H7 (cell line): ENCODE measurements around the gene PROK1. TPM values are rescaled to one million over a fixed set of nuclear protein-coding genes. Genes with fewer than 3 reads are reported as not detected.

Experiments
- DNase-seq: peaks from one replicate; pipeline ENCODE4 v3.0.0; 2012
- H3K27me3 ChIP-seq: 2 replicates; pipeline ENCODE4 v1.6.0; 2011; ENCODE audit warnings: mild to moderate bottlenecking, low read length; ENCODE audit not compliant: control insufficient read depth, insufficient read depth
- H3K36me3 ChIP-seq: replicated peaks from 2 replicates; pipeline ENCODE4 v1.5.1; 2011; ENCODE audit warnings: low read length; ENCODE audit not compliant: control insufficient read depth, insufficient read depth
- H3K4me3 ChIP-seq: 2 replicates; pipeline ENCODE4 v1.5.1; 2011; ENCODE audit warnings: low read depth, mild to moderate bottlenecking, control low read depth, low read length, moderate library complexity; ENCODE audit not compliant: insufficient read depth
- total RNA-seq: library from RNA; depleted of rRNA; stranded (reverse); fragments of >200 nt; shearing (Covaris generic); gene quantifications from 2 replicates; pipeline ENCODE4 v1.2.3, GENCODE V29; 2014

The PROK1 gene
- total RNA-seq, 1 experiment from 2014 or later: not detected

- Histone ChIP-seq H3K4me3 (no peak overlapping the region), H3K27me3 (no peaks in the 10 kb centered on the region)
- no peak for DNase-seq
Observed at GRCh38 chr1:110443451-110443850, 7.5 kb upstream of the PROK1 start.

GRCh38 chr1:110444561-110444960 is 6.4 kb upstream of the PROK1 start:
- DNase-seq: no peak
- no peak overlapping the region for H3K4me3 ChIP-seq
- no peaks in the 10 kb centered on the region for H3K36me3 ChIP-seq
- H3K27me3 ChIP-seq: no peaks in the 10 kb centered on the region

More at GRCh38 chr1:110443451-110443850, 7.5 kb upstream of the PROK1 start:
- H3K36me3 ChIP-seq: no peaks in the 10 kb centered on the region

- DNase-seq: peak; percentile 39
- no peaks in the 10 kb centered on the region for H3K27me3 ChIP-seq
Observed at GRCh38 chr1:110449661-110450651, 993 bp upstream of the PROK1 start.

GRCh38 chr1:110452330-110452729 is 1.4 kb downstream of the PROK1 start:
- DNase-seq: no peak
- H3K36me3 ChIP-seq: no peaks in the 10 kb centered on the region
- no peak overlapping the region for H3K4me3 ChIP-seq
- no peaks in the 10 kb centered on the region for H3K27me3 ChIP-seq

More at GRCh38 chr1:110449661-110450651, 993 bp upstream of the PROK1 start:
- H3K36me3 ChIP-seq: no peaks in the 10 kb centered on the region
- no peak overlapping the region for H3K4me3 ChIP-seq

GRCh38 chr1:110453829-110454228 is 2.9 kb downstream of the PROK1 start:
- H3K36me3 ChIP-seq: no peaks in the 10 kb centered on the region
- H3K27me3 ChIP-seq: no peaks in the 10 kb centered on the region
- no peak for DNase-seq
- no peak overlapping the region for H3K4me3 ChIP-seq

GRCh38 chr1:110454328-110454727 is 3.4 kb downstream of the PROK1 start:
- H3K36me3 ChIP-seq: no peaks in the 10 kb centered on the region
- no peak overlapping the region for H3K4me3 ChIP-seq
- DNase-seq: no peak
- H3K27me3 ChIP-seq: no peaks in the 10 kb centered on the region

GRCh38 chr1:110455151-110455550 is 4.2 kb downstream of the PROK1 start:
- no peaks in the 10 kb centered on the region for H3K27me3 ChIP-seq
- H3K36me3 ChIP-seq: no peaks in the 10 kb centered on the region
- H3K4me3 ChIP-seq: no peak overlapping the region
- peak; percentile 84 for DNase-seq

- no peaks in the 10 kb centered on the region for H3K36me3 ChIP-seq
- H3K27me3 ChIP-seq: no peaks in the 10 kb centered on the region
- DNase-seq: no peak
- H3K4me3 ChIP-seq: no peak overlapping the region
Observed at GRCh38 chr1:110457206-110457605, 6.3 kb downstream of the PROK1 start.

GRCh38 chr1:110460253-110461220 is 9.6 kb downstream of the PROK1 start:
- peak; percentile 87 for DNase-seq
- Histone ChIP-seq H3K36me3 (no peaks in the 10 kb centered on the region), H3K27me3 (no peaks in the 10 kb centered on the region), H3K4me3 (no peak overlapping the region)

GRCh38 chr1:110462093-110462492 is 11.1 kb downstream of the PROK1 start:
- Histone ChIP-seq H3K4me3 (no peak overlapping the region), H3K27me3 (no peaks in the 10 kb centered on the region), H3K36me3 (no peaks in the 10 kb centered on the region)
- no peak for DNase-seq

- DNase-seq: no peak
- Histone ChIP-seq H3K4me3 (no peak overlapping the region), H3K36me3 (no peaks in the 10 kb centered on the region), H3K27me3 (no peaks in the 10 kb centered on the region)
Observed at GRCh38 chr1:110462964-110463363, 12.0 kb downstream of the PROK1 start.

GRCh38 chr1:110463725-110464124 is 12.8 kb downstream of the PROK1 start:
- no peaks in the 10 kb centered on the region for H3K36me3 ChIP-seq
- DNase-seq: no peak
- H3K4me3 ChIP-seq: no peak overlapping the region
- H3K27me3 ChIP-seq: no peaks in the 10 kb centered on the region

GRCh38 chr1:110464340-110464739 is 13.4 kb downstream of the PROK1 start:
- no peaks in the 10 kb centered on the region for H3K27me3 ChIP-seq
- no peak for DNase-seq
- H3K36me3 ChIP-seq: no peaks in the 10 kb centered on the region
- no peak overlapping the region for H3K4me3 ChIP-seq

- DNase-seq: no peak
- H3K27me3 ChIP-seq: no peaks in the 10 kb centered on the region
- no peaks in the 10 kb centered on the region for H3K36me3 ChIP-seq
- no peak overlapping the region for H3K4me3 ChIP-seq
Observed at GRCh38 chr1:110465038-110465813, 14.3 kb downstream of the PROK1 start.
